Measurements from ENCODE around the gene CCL2. TPM values are rescaled to one million over a fixed set of nuclear protein-coding genes. Genes with fewer than 3 reads are reported as not detected.

The CCL2 gene
- total and polyA plus RNA-seq, 2 of the 8 experiments (the other 6 are each of a cell fraction or from before 2014, with no cell fraction given) = 3.0 to 3.7 TPM

GRCh38 chr17:34245351-34245905 lies 9.7 kb upstream of the CCL2 start:
- POLR2A ChIA-PET (ENCODE audit: partially characterized antibody) = no interaction called here
- no peak overlapping the region for H2BK120ac ChIP-seq (replicated peaks; ENCODE audit: low read depth, low read length)
- H3K14ac ChIP-seq (ENCODE audit: insufficient read length) = no peak overlapping the region
- no peak overlapping the region for H2AK5ac ChIP-seq (ENCODE audit: low read depth, low read length)
- H3K56ac ChIP-seq (replicated peaks; ENCODE audit: insufficient read length, low read depth, low read length) = no peak overlapping the region
- no peak overlapping the region for H2BK5ac ChIP-seq (ENCODE audit: low read depth, low read length)
- CTCF ChIA-PET (ENCODE audit: partially characterized antibody) = interaction anchor here (0.6 to 1.5 kb wide), 2 partner anchors 35 to 45 kb away, joined by 3 to 4 read pairs; no protein-coding TSS in a partner anchor
- H4K5ac ChIP-seq (ENCODE audit: insufficient read length, low read depth, low read length) = no peak overlapping the region
- H3K23me2 ChIP-seq (ENCODE audit: low read depth, low read length) = no peaks in the 10 kb centered on the region
- H3K9ac ChIP-seq (replicated peaks in 1 of 4; ENCODE audit: extremely low read depth in 1 of 4, low read depth in 3 of 4, low read length in 3 of 4) = no peak overlapping the region
- no peaks in the 10 kb centered on the region for H3K36me3 ChIP-seq (ENCODE audit: control insufficient read depth in 2 of 4, insufficient read depth in 4 of 4, low read length in 3 of 4)
- H2BK20ac ChIP-seq (ENCODE audit: low read length) = no peak overlapping the region
- H3K4me2 ChIP-seq (ENCODE audit: insufficient read depth in 1 of 2, low read depth in 2 of 2, low read length in 2 of 2) = no peak overlapping the region
- H2BK12ac ChIP-seq (ENCODE audit: low read depth, low read length) = no peak overlapping the region
- H3K27ac ChIP-seq (ENCODE audit: low read depth, low read length) = no peak overlapping the region
- no peak overlapping the region for H3K4me3 ChIP-seq (ENCODE audit: extremely low read depth in 1 of 4, insufficient read depth in 2 of 4, low read depth in 3 of 4, low read length in 4 of 4)
- no peak overlapping the region for H3K23ac ChIP-seq (ENCODE audit: insufficient read length)
- DNase-seq (ENCODE audit: low read depth in 1 of 2, low spot score in 2 of 2) (no peak), FAIRE-seq (no peak)
- H3K27me3 ChIP-seq (replicated peaks in 1 of 4; ENCODE audit: control insufficient read depth in 3 of 4, extremely low read depth in 1 of 4, insufficient read depth in 3 of 4, low read length in 3 of 4) = peaks cover 0 to 3% (median 0%) of the 10 kb centered on the region in 4 experiments; a peak in 1 of 7 replicates
- 94% methylated on average over 6 of the region's 6 CpGs; no CpG with 5 or more reads in 1 of the 2 experiments for WGBS, 2 experiments (ENCODE audit: extremely low coverage in 1 of 2, insufficient coverage in 1 of 2, insufficient read length in 1 of 2, insufficient replicate concordance in 2 of 2, low coverage in 1 of 2, low lambda C conversion rate in 2 of 2, missing lambda C conversion rate in 1 of 2)
- H4K8ac ChIP-seq (ENCODE audit: extremely low read depth, insufficient read depth, low read length) = no peak overlapping the region
- no peaks in the 10 kb centered on the region for H3K9me3 ChIP-seq (ENCODE audit: insufficient read depth in 2 of 2, low read depth in 1 of 2, low read length in 1 of 2)
- H3K18ac ChIP-seq (ENCODE audit: extremely low read depth, low read length) = no peak overlapping the region
- H3K4me1 ChIP-seq (replicated peaks in 1 of 4; ENCODE audit: control insufficient read depth in 3 of 4, insufficient read depth in 4 of 4, low read length in 3 of 4) = peaks cover 0 to 5% (median 3%) of the 10 kb centered on the region in 4 experiments; a peak in 4 of 7 replicates
- no peaks in the 10 kb centered on the region for H3K79me2 ChIP-seq (ENCODE audit: control insufficient read depth in 1 of 2, insufficient read depth in 2 of 2, low read length in 2 of 2)
- H3K4ac ChIP-seq (replicated peaks; ENCODE audit: insufficient read length, low read depth, low read length) = no peak overlapping the region
- H2BK15ac ChIP-seq (ENCODE audit: low read length) = no peak overlapping the region
- no peak overlapping the region for H4K91ac ChIP-seq (replicated peaks; ENCODE audit: insufficient read length, low read length)
- no peak overlapping the region for H2AFZ ChIP-seq (ENCODE audit: low read length)
- no peaks in the 10 kb centered on the region for H3K79me1 ChIP-seq (ENCODE audit: low read depth, low read length)
- no peaks in the 10 kb centered on the region for H4K20me1 ChIP-seq (replicated peaks in 1 of 2; ENCODE audit: control insufficient read depth in 1 of 2, insufficient read depth in 2 of 2, low read length in 2 of 2)
- no peak for TF ChIP-seq KDM5A (IDR thresholded peaks at IDR 0.05; ENCODE audit: low read length)
- TF ChIP-seq TAF7 (optimal IDR thresholded peaks at IDR 0.05; ENCODE audit: borderline replicate concordance, low read depth, low read length) = no peak
- no peak for TF ChIP-seq ASH2L (IDR thresholded peaks at IDR 0.05; ENCODE audit: low read length)
- TF ChIP-seq CHD2 (IDR thresholded peaks at IDR 0.05; ENCODE audit: low read length) = no peak
- TF ChIP-seq SP4 (IDR thresholded peaks at IDR 0.05; ENCODE audit: low read length) = no peak
- no peak for TF ChIP-seq JUN (IDR thresholded peaks at IDR 0.05; ENCODE audit: low read depth, low read length)
- no peak for TF ChIP-seq RFX5 (IDR thresholded peaks at IDR 0.05; ENCODE audit: borderline replicate concordance, low read depth, low read length)
- no peak for TF ChIP-seq MAFK (IDR thresholded peaks at IDR 0.05; ENCODE audit: low read depth, low read length)
- no peak for TF ChIP-seq EZH2 (IDR thresholded peaks at IDR 0.05; ENCODE audit: low read depth, low read length, severe bottlenecking)
- no peak for TF ChIP-seq HDAC6 (IDR thresholded peaks at IDR 0.05; ENCODE audit: low read depth, low read length)
- TF ChIP-seq SP2 (IDR thresholded peaks at IDR 0.05; ENCODE audit: low read length) = no peak
- TF ChIP-seq, protein P1, sequence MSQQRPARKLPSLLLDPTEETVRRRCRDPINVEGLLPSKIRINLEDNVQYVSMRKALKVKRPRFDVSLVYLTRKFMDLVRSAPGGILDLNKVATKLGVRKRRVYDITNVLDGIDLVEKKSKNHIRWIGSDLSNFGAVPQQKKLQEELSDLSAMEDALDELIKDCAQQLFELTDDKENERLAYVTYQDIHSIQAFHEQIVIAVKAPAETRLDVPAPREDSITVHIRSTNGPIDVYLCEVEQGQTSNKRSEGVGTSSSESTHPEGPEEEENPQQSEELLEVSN (IDR thresholded peaks at IDR 0.05) = no peak
- no peak for TF ChIP-seq RAD21 (IDR thresholded peaks at IDR 0.05 in 1 of 2, conservative IDR thresholded peaks at IDR 0.05 in 1 of 2; ENCODE audit: low read depth in 2 of 2, low read length in 2 of 2)
- no peak for TF ChIP-seq POLR2AphosphoS5 (IDR thresholded peaks at IDR 0.05; ENCODE audit: low read depth, low read length)
